HepG2 (cell line): ENCODE measurements around the gene RAC2. TPM values are rescaled to one million over a fixed set of nuclear protein-coding genes. Genes with fewer than 3 reads are reported as not detected.

ENCODE experiments used
- GZF1 ChIP-seq: sonication (generic); formaldehyde crosslinking; IDR thresholded peaks from 2 replicates; pipeline ENCODE4 v1.5.1; 2020; ENCODE audit warnings: mild to moderate bottlenecking, missing genetic modification reagents
- SOX5 ChIP-seq: IDR thresholded peaks from 2 replicates; pipeline ENCODE4 v1.6.1; 2016; ENCODE audit warnings: borderline replicate concordance
- SPEN ChIP-seq: sonication (generic); formaldehyde crosslinking; IDR thresholded peaks from 2 replicates; pipeline ENCODE4 v1.5.1; 2020; ENCODE audit warnings: low read depth, mild to moderate bottlenecking, missing genetic modification reagents
- YEATS2 ChIP-seq: sonication (generic); formaldehyde crosslinking; IDR thresholded peaks from 2 replicates; pipeline ENCODE4 v1.4.0; 2020; ENCODE audit warnings: missing genetic modification reagents, borderline replicate concordance
- ZFX ChIP-seq: sonication (generic); formaldehyde crosslinking; IDR thresholded peaks from 2 replicates; pipeline ENCODE4 v1.4.0; 2020; ENCODE audit warnings: mild to moderate bottlenecking, low read depth, missing genetic modification reagents, moderate library complexity
- ZNF136 ChIP-seq: sonication (generic); formaldehyde crosslinking; IDR thresholded peaks from 2 replicates; pipeline ENCODE4 v1.8.1; 2022; ENCODE audit warnings: low read depth, mild to moderate bottlenecking, moderate library complexity, missing genetic modification reagents
- ZNF256 ChIP-seq: sonication (generic); formaldehyde crosslinking; conservative IDR thresholded peaks from 2 replicates; pipeline ENCODE4 v1.4.0; 2020; ENCODE audit warnings: missing genetic modification reagents
- ZNF331 ChIP-seq: sonication (generic); formaldehyde crosslinking; IDR thresholded peaks from 2 replicates; pipeline ENCODE4 v1.4.0; 2020; ENCODE audit warnings: missing genetic modification reagents
- ZNF510 ChIP-seq: sonication (generic); formaldehyde crosslinking; IDR thresholded peaks from 2 replicates; pipeline ENCODE4 v1.4.0; 2020; ENCODE audit warnings: low read depth, mild to moderate bottlenecking, missing genetic modification reagents
- polyA plus RNA-seq, 8 experiments: library from polyadenylated mRNA; depleted of rRNA in 3 of 8; stranded (reverse) in 7 of 8; unstranded in 1 of 8; fragments of >200 nt; fragmentation: Illumina TruSeq in 4 of 8; extraction: Trizol in 4 of 8; gene quantifications; 2 replicates each; pipeline versions ENCODE4 v1.2.1 to v1.2.3, GENCODE V29; 2011 to 2016; ENCODE audit warnings: low read depth in 4 of 8, missing spikeins in 1 of 8, mixed read lengths in 1 of 8; ENCODE audit not compliant: insufficient read depth in 1 of 8
- total RNA-seq, 5 experiments: library from RNA; depleted of rRNA; stranded (reverse); fragments of >200 nt; fragmentation: Illumina TruSeq; extraction: Trizol; gene quantifications; 2 replicates each; pipeline ENCODE4 v1.2.3, GENCODE V29; 2016; ENCODE audit warnings: low read depth in 1 of 5
- TF ChIP-seq, protein P1 (sequence below): sonication (generic); formaldehyde crosslinking; IDR thresholded peaks from 2 replicates; pipeline ENCODE4 v1.8.1; 2023; ENCODE audit warnings: mild to moderate bottlenecking, missing genetic modification reagents
- TF ChIP-seq, protein P2 (sequence below): sonication (generic); formaldehyde crosslinking; IDR thresholded peaks from 2 replicates; pipeline ENCODE4 v1.4.0; 2020; ENCODE audit warnings: mild to moderate bottlenecking, low read depth, missing genetic modification reagents
- TF ChIP-seq, protein P3 (sequence below): sonication (generic); formaldehyde crosslinking; IDR thresholded peaks from 2 replicates; pipeline ENCODE4 v1.5.0; 2020; ENCODE audit warnings: mild to moderate bottlenecking, missing genetic modification reagents, borderline replicate concordance
- TF ChIP-seq, protein P4 (sequence below): sonication (generic); formaldehyde crosslinking; IDR thresholded peaks from 2 replicates; pipeline ENCODE4 v1.8.0; 2022; ENCODE audit warnings: mild to moderate bottlenecking, missing genetic modification reagents; ENCODE audit not compliant: insufficient replicate concordance
- TF ChIP-seq, protein P5 (sequence below): IDR thresholded peaks from 2 replicates; pipeline ENCODE4 v1.6.1; 2012; ENCODE audit warnings: inconsistent platforms
- TF ChIP-seq, protein P6 (sequence below), 2 experiments: sonication (generic) in 1 of 2; formaldehyde crosslinking in 1 of 2; IDR thresholded peaks; 2 replicates each; pipeline versions ENCODE4 v1.4.0 to v1.6.1; 2018 to 2020; ENCODE audit warnings: missing genetic modification reagents in 2 of 2, borderline replicate concordance in 1 of 2, low read depth in 1 of 2, mild to moderate bottlenecking in 1 of 2, missing biosample characterization in 1 of 2
- TF ChIP-seq, protein P7 (sequence below): sonication (generic); formaldehyde crosslinking; IDR thresholded peaks from 2 replicates; pipeline ENCODE4 v1.8.1; 2022; ENCODE audit warnings: mild to moderate bottlenecking, missing genetic modification reagents

Gene RAC2
- total and polyA plus RNA-seq, 2 of the 13 experiments (the other 11 are each of a cell fraction or from before 2014, with no cell fraction given) = 0.73 TPM; not detected in 1

DNA sequence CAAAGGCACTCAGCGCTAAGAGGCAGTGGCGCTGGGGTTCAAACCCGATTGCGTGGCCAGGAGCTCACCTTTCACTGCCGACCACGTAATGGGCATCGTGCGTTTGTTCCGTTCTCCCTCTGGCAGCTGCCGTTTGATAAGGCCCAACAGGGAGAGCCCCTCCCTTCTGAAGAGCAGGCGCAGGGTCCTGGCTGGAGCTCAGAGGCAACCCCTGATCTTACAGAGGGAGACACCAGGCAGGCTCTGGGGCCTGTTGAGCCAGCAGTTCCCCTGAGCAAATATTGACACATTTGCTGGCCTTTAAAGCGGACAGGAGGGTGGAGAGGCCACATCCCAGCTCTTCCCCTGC, 44.3 kb downstream of the RAC2 start (continued):
- TF ChIP-seq, protein P1, sequence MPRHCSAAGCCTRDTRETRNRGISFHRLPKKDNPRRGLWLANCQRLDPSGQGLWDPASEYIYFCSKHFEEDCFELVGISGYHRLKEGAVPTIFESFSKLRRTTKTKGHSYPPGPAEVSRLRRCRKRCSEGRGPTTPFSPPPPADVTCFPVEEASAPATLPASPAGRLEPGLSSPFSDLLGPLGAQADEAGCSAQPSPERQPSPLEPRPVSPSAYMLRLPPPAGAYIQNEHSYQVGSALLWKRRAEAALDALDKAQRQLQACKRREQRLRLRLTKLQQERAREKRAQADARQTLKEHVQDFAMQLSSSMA (CRISPR knock-in tag) = peak; percentile 90; the same call in 1 of the 2 replicates
- TF ChIP-seq YEATS2 (no peak), ZNF136 (CRISPR knock-in tag) (no peak), GZF1 (CRISPR knock-in tag) (no peak), ZNF256 (CRISPR knock-in tag) (0 out of 2 replicates have a peak, but pooled peaks have one; percentile 14), ZNF331 (CRISPR knock-in tag) (peak; percentile 41; the same call in 1 of the 2 replicates), SOX5 (CRISPR knock-in tag) (peak; percentile 10; the same call in 1 of the 2 replicates), SPEN (no peak), ZNF510 (CRISPR knock-in tag) (no peak), ZFX (no peak; the same call in 1 of the 2 replicates)
- TF ChIP-seq, protein P2, sequence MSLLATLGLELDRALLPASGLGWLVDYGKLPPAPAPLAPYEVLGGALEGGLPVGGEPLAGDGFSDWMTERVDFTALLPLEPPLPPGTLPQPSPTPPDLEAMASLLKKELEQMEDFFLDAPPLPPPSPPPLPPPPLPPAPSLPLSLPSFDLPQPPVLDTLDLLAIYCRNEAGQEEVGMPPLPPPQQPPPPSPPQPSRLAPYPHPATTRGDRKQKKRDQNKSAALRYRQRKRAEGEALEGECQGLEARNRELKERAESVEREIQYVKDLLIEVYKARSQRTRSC = 0 out of 2 replicates have a peak, but pooled peaks have one; percentile 14
- TF ChIP-seq, protein P3, sequence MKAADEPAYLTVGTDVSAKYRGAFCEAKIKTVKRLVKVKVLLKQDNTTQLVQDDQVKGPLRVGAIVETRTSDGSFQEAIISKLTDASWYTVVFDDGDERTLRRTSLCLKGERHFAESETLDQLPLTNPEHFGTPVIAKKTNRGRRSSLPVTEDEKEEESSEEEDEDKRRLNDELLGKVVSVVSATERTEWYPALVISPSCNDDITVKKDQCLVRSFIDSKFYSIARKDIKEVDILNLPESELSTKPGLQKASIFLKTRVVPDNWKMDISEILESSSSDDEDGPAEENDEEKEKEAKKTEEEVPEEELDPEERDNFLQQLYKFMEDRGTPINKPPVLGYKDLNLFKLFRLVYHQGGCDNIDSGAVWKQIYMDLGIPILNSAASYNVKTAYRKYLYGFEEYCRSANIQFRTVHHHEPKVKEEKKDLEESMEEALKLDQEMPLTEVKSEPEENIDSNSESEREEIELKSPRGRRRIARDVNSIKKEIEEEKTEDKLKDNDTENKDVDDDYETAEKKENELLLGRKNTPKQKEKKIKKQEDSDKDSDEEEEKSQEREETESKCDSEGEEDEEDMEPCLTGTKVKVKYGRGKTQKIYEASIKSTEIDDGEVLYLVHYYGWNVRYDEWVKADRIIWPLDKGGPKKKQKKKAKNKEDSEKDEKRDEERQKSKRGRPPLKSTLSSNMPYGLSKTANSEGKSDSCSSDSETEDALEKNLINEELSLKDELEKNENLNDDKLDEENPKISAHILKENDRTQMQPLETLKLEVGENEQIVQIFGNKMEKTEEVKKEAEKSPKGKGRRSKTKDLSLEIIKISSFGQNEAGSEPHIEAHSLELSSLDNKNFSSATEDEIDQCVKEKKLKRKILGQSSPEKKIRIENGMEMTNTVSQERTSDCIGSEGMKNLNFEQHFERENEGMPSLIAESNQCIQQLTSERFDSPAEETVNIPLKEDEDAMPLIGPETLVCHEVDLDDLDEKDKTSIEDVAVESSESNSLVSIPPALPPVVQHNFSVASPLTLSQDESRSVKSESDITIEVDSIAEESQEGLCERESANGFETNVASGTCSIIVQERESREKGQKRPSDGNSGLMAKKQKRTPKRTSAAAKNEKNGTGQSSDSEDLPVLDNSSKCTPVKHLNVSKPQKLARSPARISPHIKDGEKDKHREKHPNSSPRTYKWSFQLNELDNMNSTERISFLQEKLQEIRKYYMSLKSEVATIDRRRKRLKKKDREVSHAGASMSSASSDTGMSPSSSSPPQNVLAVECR (CRISPR knock-in tag) = peak; percentile 46
- TF ChIP-seq, protein P4, sequence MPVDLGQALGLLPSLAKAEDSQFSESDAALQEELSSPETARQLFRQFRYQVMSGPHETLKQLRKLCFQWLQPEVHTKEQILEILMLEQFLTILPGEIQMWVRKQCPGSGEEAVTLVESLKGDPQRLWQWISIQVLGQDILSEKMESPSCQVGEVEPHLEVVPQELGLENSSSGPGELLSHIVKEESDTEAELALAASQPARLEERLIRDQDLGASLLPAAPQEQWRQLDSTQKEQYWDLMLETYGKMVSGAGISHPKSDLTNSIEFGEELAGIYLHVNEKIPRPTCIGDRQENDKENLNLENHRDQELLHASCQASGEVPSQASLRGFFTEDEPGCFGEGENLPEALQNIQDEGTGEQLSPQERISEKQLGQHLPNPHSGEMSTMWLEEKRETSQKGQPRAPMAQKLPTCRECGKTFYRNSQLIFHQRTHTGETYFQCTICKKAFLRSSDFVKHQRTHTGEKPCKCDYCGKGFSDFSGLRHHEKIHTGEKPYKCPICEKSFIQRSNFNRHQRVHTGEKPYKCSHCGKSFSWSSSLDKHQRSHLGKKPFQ (CRISPR knock-in tag) = peak; percentile 17
- TF ChIP-seq, protein P5, sequence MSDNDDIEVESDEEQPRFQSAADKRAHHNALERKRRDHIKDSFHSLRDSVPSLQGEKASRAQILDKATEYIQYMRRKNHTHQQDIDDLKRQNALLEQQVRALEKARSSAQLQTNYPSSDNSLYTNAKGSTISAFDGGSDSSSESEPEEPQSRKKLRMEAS = peak; percentile 8; the same call in 1 of the 2 replicates
- TF ChIP-seq, protein P6, sequence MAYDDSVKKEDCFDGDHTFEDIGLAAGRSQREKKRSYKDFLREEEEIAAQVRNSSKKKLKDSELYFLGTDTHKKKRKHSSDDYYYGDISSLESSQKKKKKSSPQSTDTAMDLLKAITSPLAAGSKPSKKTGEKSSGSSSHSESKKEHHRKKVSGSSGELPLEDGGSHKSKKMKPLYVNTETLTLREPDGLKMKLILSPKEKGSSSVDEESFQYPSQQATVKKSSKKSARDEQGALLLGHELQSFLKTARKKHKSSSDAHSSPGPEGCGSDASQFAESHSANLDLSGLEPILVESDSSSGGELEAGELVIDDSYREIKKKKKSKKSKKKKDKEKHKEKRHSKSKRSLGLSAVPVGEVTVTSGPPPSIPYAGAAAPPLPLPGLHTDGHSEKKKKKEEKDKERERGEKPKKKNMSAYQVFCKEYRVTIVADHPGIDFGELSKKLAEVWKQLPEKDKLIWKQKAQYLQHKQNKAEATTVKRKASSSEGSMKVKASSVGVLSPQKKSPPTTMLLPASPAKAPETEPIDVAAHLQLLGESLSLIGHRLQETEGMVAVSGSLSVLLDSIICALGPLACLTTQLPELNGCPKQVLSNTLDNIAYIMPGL (CRISPR knock-in tag; IDR thresholded peaks at IDR 0.05; ENCODE audit: borderline replicate concordance in 1 of 2, low read depth in 1 of 2) = 0 out of 4 replicates have a peak, but pooled peaks of 1 of the 2 experiments have one; percentile 16
- TF ChIP-seq, protein P7, sequence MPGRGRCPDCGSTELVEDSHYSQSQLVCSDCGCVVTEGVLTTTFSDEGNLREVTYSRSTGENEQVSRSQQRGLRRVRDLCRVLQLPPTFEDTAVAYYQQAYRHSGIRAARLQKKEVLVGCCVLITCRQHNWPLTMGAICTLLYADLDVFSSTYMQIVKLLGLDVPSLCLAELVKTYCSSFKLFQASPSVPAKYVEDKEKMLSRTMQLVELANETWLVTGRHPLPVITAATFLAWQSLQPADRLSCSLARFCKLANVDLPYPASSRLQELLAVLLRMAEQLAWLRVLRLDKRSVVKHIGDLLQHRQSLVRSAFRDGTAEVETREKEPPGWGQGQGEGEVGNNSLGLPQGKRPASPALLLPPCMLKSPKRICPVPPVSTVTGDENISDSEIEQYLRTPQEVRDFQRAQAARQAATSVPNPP = no peak
